Body of pancreas (tissue), 4 donors: ENCODE measurements around the gene COL6A3. TPM values are rescaled to one million over a fixed set of nuclear protein-coding genes. Genes with fewer than 3 reads are reported as not detected.

Source experiments
- ATAC-seq: fragments of 150-250 bp; one replicate; pipeline ENCODE4 v1.9.1; 2016
- DNase-seq, 4 donors: peaks; one replicate each; pipeline ENCODE4 v3.0.0-alpha.2; 2019
- H3K27ac ChIP-seq, 4 donors: fragments of 200-600 bp; sonication (generic); 1 replicate in 3 of 4; 2 replicates in 1 of 4; pipeline versions ENCODE4 v1.5.1 to v1.6.1; 2016 to 2019; ENCODE audit warnings: mild to moderate bottlenecking in 1 of 4, mixed read lengths in 1 of 4, moderate library complexity in 1 of 4
- H3K27me3 ChIP-seq, 2 donors: fragments of 200-600 bp; sonication (generic); one replicate each; pipeline ENCODE4 v1.6.0; 2016; ENCODE audit warnings: mild to moderate bottlenecking in 1 of 2
- H3K36me3 ChIP-seq, 2 donors: fragments of 200-600 bp; sonication (generic); replicated peaks in 1 of 2; 2 replicates each; pipeline ENCODE4 v1.5.1; 2016; ENCODE audit warnings: low read depth in 2 of 2; ENCODE audit not compliant: insufficient read depth in 1 of 2
- H3K4me1 ChIP-seq: fragments of 200-600 bp; sonication (generic); one replicate; pipeline ENCODE4 v1.6.0; 2016
- H3K4me3 ChIP-seq, 2 donors: fragments of 200-600 bp; sonication (generic); 1 replicate in 1 of 2; 2 replicates in 1 of 2; pipeline ENCODE4 v1.5.1; 2016 to 2019
- H3K9me3 ChIP-seq, 3 donors: fragments of 200-600 bp; sonication (generic); 1 replicate in 2 of 3; 2 replicates in 1 of 3; pipeline ENCODE4 v1.5.1; 2016
- CTCF ChIP-seq, 7 experiments: fragments of 450-650 bp in 4 of 7; fragments of 200-600 bp in 3 of 7; sonication (generic) in 3 of 7; IDR thresholded peaks; one replicate each; pipeline ENCODE4 v1.5.1; 2016 to 2019; ENCODE audit warnings: antibody characterized with exemption in 7 of 7
- POLR2A ChIP-seq, 3 donors: fragments of 450-650 bp; IDR thresholded peaks; one replicate each; pipeline ENCODE4 v1.6.1; 2016; ENCODE audit warnings: antibody characterized with exemption in 3 of 3, mild to moderate bottlenecking in 2 of 3
- WGBS, 2 donors: methylation state at CpG; one replicate each; pipeline ENCODE4 v1.1.5; 2017; 5-methylcytosine and 5-hydroxymethylcytosine counted together
- intact Hi-C: fragments of 100-400 bp; cut with DNase I; formaldehyde crosslinking; loops from one replicate; pipeline ENCODE4 v1.15.1; 2023
- total RNA-seq, 2 donors: library from RNA; depleted of rRNA; stranded (reverse); fragments of >200 nt; gene quantifications; one replicate each; pipeline ENCODE4 v1.1.0, GENCODE V29; 2016

Gene COL6A3
- total RNA-seq, 2 donors from 2014 or later = 46.4 to 121 TPM

DNA sequence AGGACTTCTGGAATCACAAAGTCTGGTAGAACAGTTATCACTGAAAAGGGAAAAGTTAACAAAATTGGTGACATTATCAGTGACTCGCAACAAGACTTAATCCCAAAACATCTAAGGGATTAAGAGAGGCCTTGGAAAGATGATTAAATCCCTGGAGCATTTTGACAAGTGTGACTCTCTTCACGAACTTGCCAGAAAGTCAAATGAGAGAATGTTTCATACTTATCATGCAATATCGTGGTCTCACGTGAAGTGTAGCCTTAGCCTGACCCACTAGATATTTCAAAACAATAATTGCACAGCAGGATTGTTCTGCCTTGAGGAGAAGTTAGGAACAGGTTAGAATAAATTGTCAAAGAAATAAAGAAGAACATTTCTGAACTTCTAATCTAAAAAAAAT, 104.5 kb downstream of the COL6A3 start:
- ATAC-seq (no peak), DNase-seq (no peak)
- no peaks in the 10 kb centered on the region for H3K9me3 ChIP-seq
- WGBS, 2 donors = 64 to 68% methylated on average over 4 of the region's 4 CpGs
- H3K27me3 ChIP-seq = no peaks in the 10 kb centered on the region
- H3K36me3 ChIP-seq = no peaks in the 10 kb centered on the region
- H3K27ac ChIP-seq = no peak overlapping the region
- H3K4me1 ChIP-seq = no peaks in the 10 kb centered on the region
- TF ChIP-seq CTCF (IDR thresholded peaks at IDR 0.05) (no peak), POLR2A (IDR thresholded peaks at IDR 0.05) (no peak)
- no peak overlapping the region for H3K4me3 ChIP-seq
- intact Hi-C loops = no loop called here

DNA sequence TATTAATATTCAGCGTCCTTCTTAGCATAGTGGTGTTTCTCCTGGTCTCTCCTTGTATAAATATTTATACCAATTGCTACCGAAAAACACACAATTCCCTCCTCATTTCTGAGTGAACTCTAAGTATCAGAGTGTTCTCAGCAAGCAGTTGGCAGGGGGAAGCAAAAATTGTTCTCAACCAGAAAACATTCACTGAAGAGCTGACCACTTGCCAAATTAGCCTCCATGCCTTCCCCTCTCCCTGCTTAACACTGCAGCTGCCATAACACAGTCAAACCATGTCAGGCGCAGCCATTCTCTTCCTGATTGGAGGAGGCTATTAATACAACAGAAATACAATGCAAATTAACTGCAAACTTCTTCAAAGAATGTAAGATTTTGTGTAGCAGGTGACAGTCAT, 105.0 kb downstream of the COL6A3 start:
- ATAC-seq = no peak
- H3K27ac ChIP-seq = no peak overlapping the region

DNA sequence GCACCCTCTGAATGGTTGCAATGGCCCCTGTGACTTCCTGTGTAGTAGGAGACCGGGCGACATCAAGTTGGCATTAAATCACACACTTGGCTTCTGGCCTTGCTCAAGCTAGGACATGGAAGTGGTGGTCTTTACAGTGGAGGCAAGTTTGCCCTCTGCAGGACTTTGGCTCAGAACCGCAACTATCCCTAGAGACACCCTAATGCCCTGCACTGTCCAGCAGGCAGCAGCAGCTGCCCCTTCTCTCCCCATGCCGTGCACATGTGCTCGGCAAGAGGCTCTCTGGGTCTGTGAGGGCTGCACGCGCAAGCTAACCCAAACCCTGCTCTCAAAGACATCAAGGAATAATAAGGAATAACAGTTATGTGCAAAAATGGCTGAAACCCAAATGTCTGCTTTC, 106.5 kb downstream of the COL6A3 start:
- Histone ChIP-seq H3K4me3 (no peak overlapping the region), H3K27ac (no peak overlapping the region), H3K9me3 (no peaks in the 10 kb centered on the region), H3K4me1 (no peaks in the 10 kb centered on the region), H3K36me3 (no peaks in the 10 kb centered on the region), H3K27me3 (no peaks in the 10 kb centered on the region)
- no peak for TF ChIP-seq CTCF (IDR thresholded peaks at IDR 0.05)
- TF ChIP-seq POLR2A (IDR thresholded peaks at IDR 0.05) = no peak
- WGBS, 2 donors = 82 to 85% methylated on average over 7 of the region's 7 CpGs
- intact Hi-C loops = no loop called here
- ATAC-seq (no peak), DNase-seq (no peak)

More for the DNA sequence above, 105.0 kb downstream of the COL6A3 start:
- H3K4me3 ChIP-seq = no peak overlapping the region
- H3K4me1 ChIP-seq = no peaks in the 10 kb centered on the region
- H3K36me3 ChIP-seq = no peaks in the 10 kb centered on the region
- TF ChIP-seq CTCF (IDR thresholded peaks at IDR 0.05) (no peak), POLR2A (IDR thresholded peaks at IDR 0.05) (no peak)
- WGBS, 2 donors = 74 to 77% methylated on average over 3 of the region's 3 CpGs
- H3K9me3 ChIP-seq = no peaks in the 10 kb centered on the region
- H3K27me3 ChIP-seq = no peaks in the 10 kb centered on the region
- no peak for DNase-seq
- intact Hi-C loops = no loop called here

GRCh38 chr2:237306787-237307170, 107.2 kb downstream of the COL6A3 start:
- Histone ChIP-seq H3K4me1 (no peaks in the 10 kb centered on the region), H3K9me3 (no peaks in the 10 kb centered on the region), H3K36me3 (no peaks in the 10 kb centered on the region), H3K4me3 (no peak overlapping the region), H3K27me3 (no peaks in the 10 kb centered on the region), H3K27ac (no peak overlapping the region)
- WGBS, 2 donors = 83 to 100% methylated on average over 2 to 3 of the region's 3 CpGs
- intact Hi-C loops = no loop called here
- no peak for TF ChIP-seq POLR2A (IDR thresholded peaks at IDR 0.05)
- no peak for TF ChIP-seq CTCF (IDR thresholded peaks at IDR 0.05)
- ATAC-seq = no peak
- DNase-seq = no peak

DNA sequence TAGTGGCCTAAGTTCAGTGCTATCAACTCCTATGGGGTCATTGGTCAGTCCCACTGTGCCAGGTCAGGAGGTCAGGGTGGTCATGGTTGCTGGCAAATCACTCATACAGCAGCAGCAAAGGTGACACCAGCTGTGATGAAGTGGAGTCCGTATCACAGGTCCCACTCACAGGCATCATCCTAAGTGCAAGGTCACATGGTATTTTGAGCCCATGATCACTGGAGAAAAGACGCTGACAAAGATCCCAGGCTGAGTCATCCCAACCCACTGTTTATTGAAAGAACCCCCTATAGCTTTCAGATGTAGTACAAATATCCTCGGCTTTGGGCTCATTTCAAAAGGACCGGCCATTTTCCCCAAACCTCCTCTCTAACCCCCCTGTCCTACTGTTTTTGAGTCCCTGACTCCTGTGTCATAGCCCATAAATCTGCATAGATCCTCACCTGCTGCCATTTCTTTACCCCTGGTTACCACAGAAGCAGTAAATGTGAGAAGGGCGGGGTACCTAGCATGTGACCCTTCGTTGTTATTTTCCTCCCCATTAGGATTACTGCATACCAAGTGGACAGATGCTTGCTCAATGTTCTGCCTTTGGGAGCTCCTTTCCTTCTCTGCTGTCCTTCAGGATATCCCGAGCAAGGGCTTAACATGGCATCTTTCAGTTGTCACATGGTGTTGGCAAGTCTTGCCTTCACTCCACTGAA, 107.7 kb downstream of the COL6A3 start:
- Histone ChIP-seq H3K4me3 (no peak overlapping the region), H3K36me3 (no peaks in the 10 kb centered on the region), H3K4me1 (no peaks in the 10 kb centered on the region), H3K27me3 (no peaks in the 10 kb centered on the region), H3K9me3 (no peaks in the 10 kb centered on the region), H3K27ac (no peak overlapping the region)
- intact Hi-C loops = no loop called here
- DNase-seq (no peak), ATAC-seq (no peak)
- no peak for TF ChIP-seq POLR2A (IDR thresholded peaks at IDR 0.05)
- TF ChIP-seq CTCF (IDR thresholded peaks at IDR 0.05) = no peak
- 76 to 78% methylated on average over 7 of the region's 7 CpGs for WGBS, 2 donors
